Activated CD8-positive, alpha-beta memory T cell treated with anti-CD3 and anti-CD28 coated beads for 48 hours (primary cell): Measurements from ENCODE around the gene HOXC13.
A peak's percentile ranks its signal among the peaks of the same experiment; 100 is the strongest.

Experiments used
- DNase-seq, 3 experiments: peaks; one replicate each; pipeline ENCODE4 v3.0.0-alpha.2; 2020; ENCODE audit warnings: low read depth in 2 of 3, low spot score in 2 of 3

Gene HOXC13

DNA sequence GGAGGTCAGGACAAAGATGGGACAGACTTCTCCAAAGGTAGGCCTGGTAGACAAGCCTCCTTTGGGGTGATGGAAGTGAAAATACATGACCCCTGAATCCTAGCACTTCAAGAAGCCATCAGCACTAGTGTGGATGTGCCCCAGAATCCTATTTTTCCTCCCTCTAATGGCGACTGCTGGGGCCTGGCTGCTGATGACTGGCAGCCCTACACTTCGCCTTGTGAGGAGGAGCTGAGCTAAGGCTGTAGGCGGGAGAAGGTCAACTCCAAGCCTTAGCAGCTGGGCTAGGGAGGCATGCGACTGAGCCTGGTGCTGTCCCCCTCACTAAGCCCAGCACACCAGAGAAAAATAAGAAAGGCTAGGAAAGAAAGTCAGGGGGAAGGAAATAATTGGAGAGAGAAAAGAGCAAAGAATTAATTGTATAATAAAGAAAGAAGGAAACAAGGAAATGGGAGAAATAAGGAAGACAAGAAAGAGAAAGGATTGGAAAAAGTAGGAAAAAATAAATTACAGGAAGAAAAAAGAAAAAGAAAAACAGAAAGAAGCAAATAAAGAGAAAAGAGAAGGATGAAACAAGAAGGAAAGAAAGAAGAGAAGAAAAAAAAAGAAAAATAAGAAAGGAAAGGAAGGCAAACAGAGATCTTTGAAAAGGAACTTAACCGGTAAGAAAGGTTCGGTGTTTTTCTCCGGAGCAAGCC is 41.6 kb downstream of the HOXC13 start:
- no peak for DNase-seq

DNA sequence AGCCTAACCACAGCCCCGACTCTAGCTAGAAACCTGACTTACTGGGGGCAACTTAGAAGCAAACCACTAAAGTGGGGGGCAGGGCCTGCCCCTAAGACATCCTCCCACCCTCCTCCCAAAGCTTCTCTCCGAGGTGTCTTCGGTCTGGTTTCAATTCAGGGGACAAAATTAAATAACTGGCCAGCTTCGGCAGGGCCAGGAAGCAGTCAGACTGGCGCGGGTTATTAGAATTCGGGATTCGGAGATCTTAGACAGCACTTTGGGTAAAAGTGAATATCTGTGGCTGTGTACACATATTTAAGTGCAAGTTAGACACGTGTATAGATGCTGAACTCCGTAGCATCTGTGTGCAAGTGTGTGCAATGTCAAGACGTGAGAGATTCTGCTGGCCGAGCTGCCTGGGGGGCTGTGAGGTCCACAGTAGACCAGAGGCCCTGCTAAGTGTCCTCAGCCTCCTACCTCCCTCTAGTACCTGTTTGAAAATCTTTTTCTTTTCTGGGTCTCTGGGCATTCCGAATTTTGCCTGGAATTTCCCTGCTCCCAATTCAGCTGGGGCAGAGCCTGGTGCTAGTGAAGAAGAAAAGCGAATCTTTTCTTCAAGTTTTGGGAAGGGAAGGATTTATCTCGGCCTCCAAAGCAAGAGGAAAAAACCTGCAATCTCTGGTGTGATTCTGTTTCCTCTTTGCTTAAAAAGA is 42.3 kb downstream of the HOXC13 start:
- no peak for DNase-seq

DNA sequence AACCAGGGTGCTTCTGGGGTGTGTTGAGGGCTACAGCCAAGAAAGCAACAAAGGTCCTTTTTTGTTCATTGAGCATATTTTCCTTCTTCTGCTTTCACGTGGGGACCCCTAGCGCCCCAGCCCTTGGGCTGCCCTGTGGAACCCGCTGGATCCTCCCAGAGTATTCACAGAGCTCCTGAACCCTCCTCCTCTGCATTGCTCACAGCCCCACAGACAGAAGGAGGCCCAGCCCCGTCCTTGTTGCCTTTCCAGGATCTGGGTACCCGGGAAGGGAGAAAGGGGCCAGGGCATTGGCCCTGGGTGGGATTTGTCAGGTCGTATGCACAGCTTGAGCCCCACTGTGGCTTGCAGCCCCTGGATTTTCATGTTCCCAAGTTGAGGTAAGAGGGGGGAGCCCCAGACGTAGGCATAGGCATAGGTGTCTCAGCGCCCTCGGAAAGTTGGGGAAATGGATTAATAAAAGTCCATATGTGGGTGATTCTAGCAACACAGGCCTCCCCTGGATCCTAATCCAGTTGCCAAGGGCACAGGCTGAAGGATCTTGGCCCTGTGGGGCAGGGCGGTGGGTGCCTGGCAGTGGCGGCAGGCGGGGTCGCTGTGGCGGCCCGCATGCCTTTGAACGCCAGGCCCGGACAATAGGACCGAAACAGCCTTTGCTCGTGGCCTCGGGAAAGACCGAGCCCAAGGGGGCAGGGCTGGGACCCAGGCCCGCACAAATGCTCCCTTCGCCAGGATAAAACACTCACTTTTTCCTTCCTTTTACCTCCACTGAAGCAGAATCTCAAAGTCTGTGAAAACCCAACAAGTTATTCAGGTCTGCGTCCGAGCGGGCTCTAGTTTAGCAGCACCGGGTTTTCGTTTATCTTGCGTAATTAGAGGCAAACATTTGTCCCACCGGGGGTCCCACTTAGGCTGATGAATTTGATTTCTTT is 43.3 kb downstream of the HOXC13 start:
- DNase-seq: no peak

DNA sequence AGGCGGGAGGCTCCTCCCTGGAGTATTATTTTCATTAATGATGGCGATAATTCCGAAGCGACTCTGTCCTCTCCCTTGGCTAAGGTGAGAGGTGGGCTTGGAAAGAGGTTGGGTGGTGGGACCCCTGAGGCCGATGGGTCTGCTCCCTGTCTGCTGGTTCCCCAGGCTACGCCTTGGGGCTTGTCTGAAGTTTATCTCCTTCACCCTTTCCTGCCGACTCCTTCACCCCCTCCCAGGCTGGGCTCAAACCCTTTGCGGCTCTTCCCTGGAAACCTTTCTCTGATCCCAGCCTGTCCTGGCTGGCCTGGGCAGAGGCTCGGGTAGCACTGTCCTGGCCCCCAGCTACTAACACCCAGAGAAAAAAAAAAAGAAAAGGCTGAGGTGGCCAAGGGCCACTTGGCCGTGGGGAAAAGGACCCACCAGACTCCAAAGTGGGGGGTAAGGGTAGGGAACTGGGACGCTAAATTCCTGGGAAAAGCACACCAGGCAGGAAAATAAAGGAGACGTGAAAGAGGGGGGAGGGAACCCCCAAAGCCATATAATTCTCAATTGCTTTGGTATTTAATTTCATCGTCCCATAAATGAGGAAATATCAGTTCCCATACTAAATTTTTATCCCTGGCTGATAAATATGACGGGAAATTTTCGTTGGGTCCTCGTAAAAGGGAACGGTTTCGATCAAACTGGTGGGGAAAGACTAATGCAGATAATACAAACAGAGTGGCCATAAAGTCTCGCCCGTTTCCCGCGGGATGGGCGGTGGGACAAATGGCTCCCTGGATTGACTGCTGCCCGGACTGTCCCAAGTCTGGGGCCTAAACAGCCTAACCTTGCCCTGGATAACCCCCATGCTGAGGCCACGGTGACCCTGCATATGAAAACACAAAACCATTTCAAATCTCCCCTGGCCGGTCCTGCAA is 44.3 kb downstream of the HOXC13 start:
- DNase-seq: no peak

DNA sequence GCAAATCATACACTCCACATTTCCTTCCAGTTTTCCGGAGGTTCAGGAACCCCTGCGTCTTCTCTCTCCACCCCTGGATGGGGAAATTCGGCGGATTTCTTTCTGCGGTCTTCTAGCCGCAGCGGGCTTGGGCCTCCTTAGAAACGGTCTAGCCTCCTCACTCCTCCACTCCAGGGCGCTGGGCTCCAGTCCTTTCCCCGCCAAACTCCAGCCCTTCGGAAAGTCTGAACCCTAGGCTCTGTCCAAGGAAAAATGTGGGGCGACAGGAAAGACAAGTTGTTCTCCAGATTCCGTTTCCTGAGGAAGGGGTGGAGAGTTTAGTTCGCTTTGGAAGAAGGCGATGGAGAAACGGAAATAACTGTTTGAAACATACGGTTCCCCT is 44.9 kb downstream of the HOXC13 start:
- DNase-seq: no peak

DNA sequence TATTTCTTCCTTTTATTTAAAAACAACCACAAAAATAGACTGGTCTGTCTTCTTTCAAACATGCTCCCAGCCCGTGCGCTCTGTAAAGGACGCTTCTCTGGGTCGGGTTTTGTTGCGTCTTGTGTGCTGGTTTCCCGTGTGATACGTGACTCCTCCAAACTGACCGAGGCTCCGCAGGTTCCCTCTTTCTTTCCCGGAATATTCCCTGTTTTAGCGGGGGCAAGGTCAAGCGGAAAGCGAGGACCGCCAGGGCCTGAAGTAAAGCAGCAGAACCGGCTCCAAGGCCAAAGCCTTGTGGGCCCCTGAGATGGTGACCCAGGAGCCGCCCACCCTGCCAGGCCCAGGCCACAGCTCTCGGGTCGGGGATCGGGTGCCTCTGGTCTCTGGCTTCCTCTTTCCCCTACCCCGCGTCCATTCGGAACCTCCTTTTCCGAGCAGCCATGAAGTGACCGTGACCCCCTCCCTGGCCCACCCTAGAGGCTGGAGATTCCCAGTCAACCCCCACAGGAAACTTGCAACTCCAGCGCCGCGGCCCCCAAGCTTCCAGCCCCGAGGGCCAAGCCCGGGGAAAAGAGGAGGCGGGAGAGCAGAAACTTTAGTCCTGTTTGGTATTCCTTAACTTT is 45.4 kb downstream of the HOXC13 start:
- no peak for DNase-seq

DNA sequence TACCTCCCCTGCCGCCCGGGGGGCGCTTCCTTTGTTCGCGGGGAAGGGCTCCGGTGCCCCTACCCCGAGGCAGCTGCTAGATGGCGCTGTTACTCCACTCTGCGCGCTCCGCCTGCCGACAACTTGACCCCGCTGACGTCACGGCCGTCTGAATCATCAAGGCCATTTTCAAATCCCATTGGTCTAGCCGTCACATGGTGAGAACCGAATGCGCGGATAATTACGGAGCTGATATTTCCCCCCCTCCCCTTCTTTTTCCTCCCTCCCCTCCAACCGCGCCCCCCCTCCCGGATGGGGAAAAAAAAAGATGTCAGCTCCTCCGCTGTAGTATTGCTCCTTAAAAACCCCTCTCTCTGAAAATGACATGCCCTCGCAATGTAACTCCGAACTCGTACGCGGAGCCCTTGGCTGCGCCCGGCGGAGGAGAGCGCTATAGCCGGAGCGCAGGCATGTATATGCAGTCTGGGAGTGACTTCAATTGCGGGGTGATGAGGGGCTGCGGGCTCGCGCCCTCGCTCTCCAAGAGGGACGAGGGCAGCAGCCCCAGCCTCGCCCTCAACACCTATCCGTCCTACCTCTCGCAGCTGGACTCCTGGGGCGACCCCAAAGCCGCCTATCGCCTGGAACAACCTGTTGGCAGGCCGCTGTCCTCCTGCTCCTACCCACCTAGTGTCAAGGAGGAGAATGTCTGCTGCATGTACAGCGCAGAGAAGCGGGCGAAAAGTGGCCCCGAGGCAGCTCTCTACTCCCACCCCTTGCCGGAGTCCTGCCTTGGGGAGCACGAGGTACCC is 46.5 kb downstream of the HOXC13 start, which contains the start of gene HOXC10:
Gene HOXC10, plus strand, starts transcription at position 246 of the 791 bp plus-strand sequence. Its CDS starts 114 bp downstream, at position 360.
- DNase-seq: peak; percentile 59 to 88 (median 64)

DNA sequence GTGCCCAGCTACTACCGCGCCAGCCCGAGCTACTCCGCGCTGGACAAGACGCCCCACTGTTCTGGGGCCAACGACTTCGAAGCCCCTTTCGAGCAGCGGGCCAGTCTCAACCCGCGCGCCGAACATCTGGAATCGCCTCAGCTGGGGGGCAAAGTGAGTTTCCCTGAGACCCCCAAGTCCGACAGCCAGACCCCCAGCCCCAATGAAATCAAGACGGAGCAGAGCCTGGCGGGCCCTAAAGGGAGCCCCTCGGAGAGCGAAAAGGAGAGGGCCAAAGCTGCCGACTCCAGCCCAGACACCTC is 47.0 kb downstream of the HOXC13 start:
- DNase-seq: no peak

DNA sequence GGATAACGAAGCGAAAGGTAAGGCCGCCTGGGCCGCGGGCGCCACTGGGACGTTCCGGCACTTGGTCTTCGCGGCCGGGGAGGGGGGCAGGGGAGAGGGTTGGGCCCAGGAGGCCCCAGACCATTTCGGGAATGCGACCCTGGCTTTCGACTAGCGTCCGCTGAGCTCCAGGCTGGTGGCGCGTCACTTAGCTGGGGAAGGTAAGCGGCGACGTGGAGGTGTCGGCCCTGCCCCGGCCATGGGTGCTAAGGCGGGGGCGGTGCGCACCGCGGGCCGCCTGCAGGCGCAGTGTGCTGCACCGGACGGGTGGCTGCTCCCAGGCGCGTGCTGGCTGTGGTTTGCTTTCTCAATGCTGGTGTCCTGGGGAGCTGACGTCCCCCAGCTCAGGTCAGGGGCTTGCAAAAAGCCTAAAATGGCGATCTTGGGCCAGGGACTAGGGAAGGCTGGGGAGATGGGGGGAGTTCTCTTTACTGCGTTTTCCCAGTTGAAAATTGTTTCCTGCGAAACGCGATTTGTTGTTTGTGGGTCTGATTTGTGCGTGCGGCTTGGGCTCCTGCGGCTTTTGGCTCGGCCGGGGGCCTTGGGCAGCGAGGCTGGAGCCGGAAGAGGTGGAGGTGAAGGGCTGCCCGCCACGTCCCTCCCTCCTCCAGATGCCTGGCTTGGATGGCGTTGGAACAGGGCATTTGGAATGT is 47.5 kb downstream of the HOXC13 start:
- no peak for DNase-seq

DNA sequence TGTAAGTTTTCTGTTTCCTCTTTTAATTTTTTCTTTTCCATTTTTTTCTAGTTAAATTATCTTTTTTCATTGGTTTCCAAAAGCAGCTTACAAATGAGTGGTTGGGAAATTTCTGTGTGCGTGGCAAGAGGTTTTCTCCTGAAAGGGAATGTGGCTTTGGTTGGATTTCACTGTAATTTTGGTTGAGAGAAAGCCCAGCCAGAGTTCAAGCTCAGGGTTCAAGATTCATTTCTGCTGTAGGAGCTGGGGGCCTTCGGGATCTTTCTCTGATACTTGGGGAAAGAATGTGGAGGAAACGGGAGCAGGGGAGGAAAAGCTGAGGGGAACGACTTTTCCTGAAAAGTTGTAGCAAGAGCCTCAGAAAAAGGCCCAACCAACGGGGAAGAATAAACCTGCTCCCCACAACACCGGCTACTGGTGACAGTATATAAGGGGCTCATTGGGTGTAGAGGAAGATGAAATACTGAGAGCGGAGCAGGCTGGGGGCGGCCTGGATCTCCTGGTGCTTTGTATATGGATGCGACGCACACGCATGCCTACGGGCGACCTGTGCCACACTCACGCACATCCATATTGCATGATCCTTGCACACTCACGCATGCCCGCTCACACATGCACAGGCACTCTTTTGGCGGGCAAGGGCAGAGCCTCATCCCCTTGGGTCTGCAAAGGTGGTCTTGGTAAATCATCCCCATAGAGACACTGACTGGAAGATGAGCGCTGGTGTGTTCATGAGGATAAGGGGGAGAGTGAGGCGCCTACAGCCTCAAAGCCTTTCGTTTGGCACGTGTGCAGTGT is 48.3 kb downstream of the HOXC13 start:
- DNase-seq: no peak

DNA sequence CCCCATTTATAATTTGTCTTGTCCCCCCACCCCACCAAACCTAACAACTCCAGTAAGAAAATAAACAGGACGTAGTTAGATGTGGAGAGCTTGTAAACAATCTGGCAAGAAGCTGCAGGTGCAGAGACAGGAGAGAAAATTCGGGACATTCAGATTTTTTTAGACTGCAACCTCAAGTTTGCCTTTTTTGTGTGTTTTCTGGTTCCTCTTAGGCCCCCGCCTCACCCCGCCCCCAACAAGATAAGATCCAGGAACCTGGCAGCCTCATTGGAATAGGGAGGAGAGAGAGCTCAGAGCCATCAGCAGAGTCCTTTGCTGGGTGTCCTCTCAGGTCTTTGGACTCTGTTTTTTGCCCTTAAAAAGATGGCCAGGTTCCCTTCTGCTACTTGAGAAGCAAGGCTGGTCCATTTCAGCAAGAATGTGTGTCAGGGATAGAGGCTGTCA is 49.2 kb downstream of the HOXC13 start:
- DNase-seq: no peak

DNA sequence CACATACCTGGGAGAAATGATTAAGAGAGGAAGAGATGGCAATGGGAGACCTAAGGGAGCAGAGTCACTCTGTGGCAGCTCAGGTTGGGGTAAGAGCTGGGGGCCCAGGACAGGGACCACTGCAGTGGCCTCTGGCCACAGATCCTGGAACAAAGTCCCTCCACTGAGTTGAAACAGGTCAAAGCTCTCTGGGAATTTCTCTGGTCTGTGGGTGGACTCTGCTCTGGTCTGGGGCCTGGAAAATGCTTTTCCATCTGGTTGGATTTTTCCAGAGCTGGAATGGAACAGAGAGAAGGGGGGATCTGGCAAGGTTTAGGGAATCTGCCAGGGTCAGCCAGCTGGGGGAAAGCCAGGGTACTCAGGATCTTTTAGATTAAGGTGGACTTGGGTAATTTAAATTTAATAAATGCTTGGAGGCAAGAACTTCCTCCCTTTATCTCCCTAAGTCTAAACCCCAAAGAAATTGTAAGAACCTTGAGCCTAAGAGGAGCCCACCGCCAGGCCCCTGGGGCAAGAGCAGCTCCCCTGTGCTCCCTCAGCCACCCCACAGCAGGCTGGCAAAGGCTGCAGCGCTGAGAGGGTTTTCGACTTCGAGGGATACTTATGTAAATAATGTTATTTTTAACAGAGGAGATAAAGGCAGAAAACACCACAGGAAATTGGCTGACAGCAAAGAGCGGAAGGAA is 50.1 kb downstream of the HOXC13 start:
- no peak for DNase-seq

DNA sequence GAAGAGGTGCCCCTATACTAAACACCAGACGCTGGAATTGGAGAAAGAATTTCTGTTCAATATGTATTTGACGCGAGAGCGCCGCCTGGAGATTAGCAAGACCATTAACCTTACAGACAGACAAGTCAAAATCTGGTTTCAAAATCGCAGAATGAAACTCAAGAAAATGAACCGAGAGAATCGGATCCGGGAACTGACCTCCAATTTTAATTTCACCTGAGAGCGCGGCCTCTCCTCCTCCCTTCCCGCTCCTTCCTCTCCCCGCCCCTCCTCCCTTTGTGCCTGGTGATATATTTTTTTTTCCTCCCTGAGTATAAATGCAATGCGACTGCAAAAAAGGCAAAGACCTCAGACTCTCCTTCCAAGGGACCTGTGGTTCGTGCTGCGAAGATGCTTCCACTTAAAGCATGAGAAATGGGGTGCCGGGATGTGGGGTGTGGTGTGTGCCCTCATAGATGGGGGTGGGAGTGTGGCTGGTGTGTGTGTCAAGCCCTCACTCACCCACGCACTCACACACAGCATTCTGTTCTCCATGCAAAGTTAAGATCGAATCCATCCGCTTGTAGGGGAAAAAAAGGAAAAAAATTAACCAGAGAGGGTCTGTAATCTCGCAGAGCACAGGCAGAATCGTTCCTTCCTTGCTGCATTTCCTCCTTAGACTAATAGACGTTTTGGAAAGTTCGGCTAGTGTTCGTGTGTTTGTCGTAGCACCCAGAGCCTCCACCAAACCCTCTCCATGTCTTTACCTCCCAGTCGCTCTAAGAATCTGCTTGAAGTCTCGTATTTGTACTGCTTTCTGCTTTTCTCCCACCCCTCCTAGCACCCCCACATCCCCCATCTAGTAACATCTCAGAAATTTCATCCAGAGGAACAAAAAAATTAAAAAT is 50.8 kb downstream of the HOXC13 start:
- DNase-seq: no peak

DNA sequence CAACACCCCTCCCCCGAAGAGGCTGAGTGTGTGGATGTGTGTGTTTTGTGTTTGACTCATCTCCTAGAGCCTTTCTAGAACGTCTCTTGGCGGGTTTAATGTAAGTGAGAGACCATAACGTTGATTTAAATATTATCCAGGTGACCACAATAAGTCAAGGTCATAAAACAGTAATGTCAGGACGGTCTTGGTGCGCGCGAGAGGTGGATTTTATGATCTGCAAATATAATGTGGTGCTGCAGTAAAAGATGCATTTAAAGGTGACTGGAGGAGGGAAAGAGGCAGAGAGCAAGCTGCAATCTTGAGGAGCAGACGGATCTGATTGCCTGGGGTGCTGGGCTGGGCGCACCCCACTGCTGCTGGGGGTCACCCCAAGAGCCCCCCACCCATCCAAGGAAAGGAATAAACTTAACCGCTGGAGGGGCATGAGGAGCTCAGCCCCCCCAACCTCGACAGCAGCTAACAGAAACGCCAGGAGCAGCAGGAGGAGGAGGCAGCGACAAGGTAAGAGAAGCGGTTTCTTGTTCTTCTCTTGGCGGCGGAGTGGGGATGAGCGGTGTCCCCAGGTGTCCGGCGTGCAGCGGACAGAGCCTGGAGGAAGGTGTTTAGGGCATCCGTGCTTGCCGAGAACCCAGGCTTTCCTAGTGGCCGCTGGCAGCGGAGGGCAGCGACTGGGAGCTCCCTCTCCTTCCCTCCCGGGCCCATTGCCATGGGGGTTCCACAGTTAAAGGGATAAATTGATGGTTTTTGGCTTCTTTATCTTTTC is 51.9 kb downstream of the HOXC13 start:
- DNase-seq: no peak

DNA sequence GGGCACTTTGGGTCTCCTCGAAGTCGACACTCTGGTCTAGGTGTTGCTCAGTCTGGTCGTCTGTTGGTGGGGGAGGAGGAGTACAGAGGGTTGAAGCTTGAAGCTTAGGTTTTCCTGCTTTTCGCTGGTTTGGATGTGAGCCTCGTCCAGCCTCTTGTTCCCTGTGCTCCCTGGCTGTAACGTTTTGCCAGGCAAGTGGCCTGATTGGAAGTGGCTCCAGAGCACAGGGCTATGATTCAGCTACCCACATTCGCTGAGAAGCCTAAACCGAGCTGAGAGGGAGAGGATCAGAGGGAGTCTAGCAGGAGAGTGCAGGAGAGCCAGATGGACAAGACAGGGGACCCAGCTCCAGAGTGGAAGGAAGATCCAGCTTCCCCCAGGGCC is 52.4 kb downstream of the HOXC13 start:
- DNase-seq: no peak

DNA sequence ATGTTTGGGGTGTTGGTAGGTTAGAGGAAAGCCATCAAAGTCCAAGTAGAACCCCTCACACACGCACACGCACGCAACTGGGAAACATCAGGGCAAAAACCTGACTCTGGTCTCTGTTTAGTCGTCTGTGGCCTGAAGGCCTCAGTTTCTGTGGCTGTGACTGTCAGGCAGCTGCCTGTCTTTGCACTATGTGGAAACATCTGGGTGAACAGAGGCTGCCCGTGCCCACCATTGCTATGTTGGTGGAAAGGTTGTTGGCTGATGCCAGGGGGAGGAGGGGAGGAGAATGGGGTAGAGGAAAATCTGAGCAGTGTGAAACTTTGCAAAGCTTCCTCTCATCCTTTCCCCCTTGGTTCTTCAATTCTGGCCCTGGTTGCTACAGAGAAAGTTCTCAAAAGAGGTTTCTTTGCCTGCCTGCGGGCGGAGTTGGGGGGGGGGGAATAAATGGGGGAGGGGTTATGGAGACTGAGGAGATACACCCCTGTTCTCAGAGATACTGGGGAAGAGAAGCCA is 53.8 kb downstream of the HOXC13 start:
- no peak for DNase-seq
